ENCODE measurements around the gene SORCS2.

- TF ChIP-seq POLR2A (IDR thresholded peaks at IDR 0.05; ENCODE audit: low read length) = no peak
- TF ChIP-seq GATA1 (IDR thresholded peaks at IDR 0.05; ENCODE audit: low read depth, low read length) = no peak
These were observed 530.5 kb downstream of the SORCS2 start for GRCh38 chr4:7722766-7723387.
